HG03520 (cell line): ENCODE results near the gene MAGI1.
"Not testable (repeated sequence)": the region's sequence is repeated elsewhere in the genome, so short reads cannot be mapped to it uniquely, and the experiment has no call there.

Experiments used
- ATAC-seq: cut with Tn5 transposase; IDR thresholded peaks from one replicate; pipeline ENCODE4 v1.9.1; 2021; ENCODE audit warnings: mild to moderate bottlenecking, moderate library complexity; ENCODE audit not compliant: unreplicated experiment

The MAGI1 gene

GRCh38 chr3:65912647-65913046 lies 126.1 kb downstream of the MAGI1 start:
- ATAC-seq, result no peak

GRCh38 chr3:65908588-65908987 lies 130.1 kb downstream of the MAGI1 start:
- no peak for ATAC-seq

GRCh38 chr3:65907232-65908130 lies 131.2 kb downstream of the MAGI1 start:
- no peak for ATAC-seq

GRCh38 chr3:65905771-65906170 lies 132.9 kb downstream of the MAGI1 start:
- no peak for ATAC-seq

GRCh38 chr3:65904016-65904415 lies 134.7 kb downstream of the MAGI1 start:
- no peak for ATAC-seq

- no peak for ATAC-seq
These were observed 136.4 kb downstream of the MAGI1 start for GRCh38 chr3:65902304-65902793.

GRCh38 chr3:65901226-65901625 lies 137.5 kb downstream of the MAGI1 start:
- no peak for ATAC-seq

GRCh38 chr3:65899226-65899625 lies 139.5 kb downstream of the MAGI1 start:
- no peak for ATAC-seq

GRCh38 chr3:65897766-65898165 lies 141.0 kb downstream of the MAGI1 start:
- ATAC-seq, result no peak

- ATAC-seq, result no peak
These were observed 142.4 kb downstream of the MAGI1 start for GRCh38 chr3:65896321-65896720.

GRCh38 chr3:65894679-65895453 lies 143.9 kb downstream of the MAGI1 start:
- ATAC-seq, result no peak

- ATAC-seq, result no peak
These were observed 144.6 kb downstream of the MAGI1 start for GRCh38 chr3:65894126-65894525.

- ATAC-seq, result no peak
These were observed 145.1 kb downstream of the MAGI1 start for GRCh38 chr3:65893631-65894030.

GRCh38 chr3:65891477-65891876 lies 147.2 kb downstream of the MAGI1 start:
- not testable (repeated sequence) for ATAC-seq

GRCh38 chr3:65890328-65890727 lies 148.4 kb downstream of the MAGI1 start:
- ATAC-seq, result no peak

- no peak for ATAC-seq
These were observed 149.0 kb downstream of the MAGI1 start for GRCh38 chr3:65889707-65890099.

GRCh38 chr3:65888980-65889706 lies 149.6 kb downstream of the MAGI1 start:
- ATAC-seq, result no peak

- ATAC-seq, result no peak
These were observed 150.5 kb downstream of the MAGI1 start for GRCh38 chr3:65888196-65888595.

- no peak for ATAC-seq
These were observed 152.3 kb downstream of the MAGI1 start for GRCh38 chr3:65886391-65886790.

GRCh38 chr3:65884071-65884470 lies 154.6 kb downstream of the MAGI1 start:
- ATAC-seq, result no peak

GRCh38 chr3:65883613-65884012 lies 155.1 kb downstream of the MAGI1 start:
- ATAC-seq, result no peak
